Measurements from ENCODE around the gene FKBP3. TPM values are rescaled to one million over a fixed set of nuclear protein-coding genes. Genes with fewer than 3 reads are reported as not detected.
A peak's percentile ranks its signal among the peaks of the same experiment; 100 is the strongest.

Gene FKBP3
- total and polyA plus RNA-seq, 12 donors = 83.9 to 184 (median 105) TPM

DNA sequence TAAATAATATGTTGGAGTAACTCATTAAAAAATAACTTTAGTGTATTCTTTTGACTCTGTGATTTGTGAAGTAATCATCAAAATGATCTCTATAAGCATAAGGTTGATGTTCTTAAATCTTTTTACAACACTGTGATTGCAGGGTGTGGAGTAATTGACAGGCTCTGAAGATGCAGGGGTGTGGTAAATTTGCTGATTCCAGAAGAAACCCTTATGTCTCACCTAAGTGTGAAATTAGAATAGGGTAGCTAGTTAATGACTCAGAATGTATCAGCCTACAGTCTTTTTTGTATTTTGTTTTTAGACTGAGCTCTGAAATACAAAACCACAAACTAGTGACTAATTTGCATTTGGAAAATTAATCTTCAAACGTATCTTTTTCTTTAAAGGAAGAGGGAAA is 44.5 kb downstream of the FKBP3 start:
- WGBS, 2 donors = 45 to 58% methylated on average over 1 of the region's 1 CpG

DNA sequence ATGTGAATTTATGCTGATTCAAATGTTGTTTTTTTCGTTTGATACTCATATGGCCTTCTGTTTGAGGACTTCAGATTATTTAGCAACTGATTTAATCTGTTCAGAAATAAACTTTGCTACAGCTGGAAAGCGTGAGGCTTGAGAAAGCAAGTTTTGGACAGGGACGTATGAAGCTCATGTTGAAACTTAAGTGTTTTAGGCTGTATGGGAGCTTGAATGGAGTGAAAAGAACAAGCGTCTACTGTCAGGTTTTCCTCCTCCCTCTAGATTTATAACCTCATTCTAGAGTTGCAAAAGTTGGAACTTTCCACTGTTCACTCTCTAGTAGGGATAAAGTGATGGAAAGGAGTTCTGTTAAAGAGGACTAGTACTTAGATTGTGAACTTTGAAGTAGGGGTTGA is 49.3 kb downstream of the FKBP3 start:
- Histone ChIP-seq H3K27ac (peak overlapping the region in 9 of 10 donors; percentile 35 to 91 (median 78)), H3K4me1 (peaks cover 0 to 61% (median 44%) of the 10 kb centered on the region in 9 donors), H3K9me3 (no peaks in the 10 kb centered on the region), H3K27me3 (no peaks in the 10 kb centered on the region), H3K36me3 (no peaks in the 10 kb centered on the region), H3K4me3 (peak overlapping the region; percentile 63 to 89 (median 74))
- ATAC-seq (peak in 1 of 8 donors; percentile 13), DNase-seq (no peak)
- 1 to 5% methylated on average over 4 of the region's 4 CpGs for WGBS, 2 donors
- intact Hi-C loops (cut with DNase I) = loop anchor here in 5 of 10 donors (2.0 to 10.0 kb wide), 4 partner anchors 50 to 123 kb away; partner anchors contain the start of genes KLHL28 (in 4 of the 5), TOGARAM1 (in 4 of the 5), FANCM (in 3 of the 5) and FKBP3 (in 3 of the 5)
- TF ChIP-seq, protein P1, sequence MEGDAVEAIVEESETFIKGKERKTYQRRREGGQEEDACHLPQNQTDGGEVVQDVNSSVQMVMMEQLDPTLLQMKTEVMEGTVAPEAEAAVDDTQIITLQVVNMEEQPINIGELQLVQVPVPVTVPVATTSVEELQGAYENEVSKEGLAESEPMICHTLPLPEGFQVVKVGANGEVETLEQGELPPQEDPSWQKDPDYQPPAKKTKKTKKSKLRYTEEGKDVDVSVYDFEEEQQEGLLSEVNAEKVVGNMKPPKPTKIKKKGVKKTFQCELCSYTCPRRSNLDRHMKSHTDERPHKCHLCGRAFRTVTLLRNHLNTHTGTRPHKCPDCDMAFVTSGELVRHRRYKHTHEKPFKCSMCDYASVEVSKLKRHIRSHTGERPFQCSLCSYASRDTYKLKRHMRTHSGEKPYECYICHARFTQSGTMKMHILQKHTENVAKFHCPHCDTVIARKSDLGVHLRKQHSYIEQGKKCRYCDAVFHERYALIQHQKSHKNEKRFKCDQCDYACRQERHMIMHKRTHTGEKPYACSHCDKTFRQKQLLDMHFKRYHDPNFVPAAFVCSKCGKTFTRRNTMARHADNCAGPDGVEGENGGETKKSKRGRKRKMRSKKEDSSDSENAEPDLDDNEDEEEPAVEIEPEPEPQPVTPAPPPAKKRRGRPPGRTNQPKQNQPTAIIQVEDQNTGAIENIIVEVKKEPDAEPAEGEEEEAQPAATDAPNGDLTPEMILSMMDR (IDR thresholded peaks at IDR 0.05) = no peak

More for the DNA sequence above, 44.5 kb downstream of the FKBP3 start:
- Histone ChIP-seq H3K9me3 (no peaks in the 10 kb centered on the region), H3K4me1 (peaks cover 0 to 71% (median 56%) of the 10 kb centered on the region in 9 donors), H3K36me3 (peaks cover 0 to 12% (median 0%) of the 10 kb centered on the region in 9 donors), H3K27ac (no peak overlapping the region), H3K27me3 (no peaks in the 10 kb centered on the region), H3K4me3 (no peak overlapping the region)
- DNase-seq = no peak
- no peak for ATAC-seq
- intact Hi-C loops (cut with DNase I) = loop anchor here in 3 of 10 donors (5.0 to 10.0 kb wide), 3 partner anchors 42 to 125 kb away; partner anchors contain the start of genes FKBP3 (in 3 of the 3), FANCM (in 2 of the 3), KLHL28 (in 2 of the 3) and TOGARAM1 (in 2 of the 3)
- TF ChIP-seq, protein P1 (IDR thresholded peaks at IDR 0.05) = no peak

DNA sequence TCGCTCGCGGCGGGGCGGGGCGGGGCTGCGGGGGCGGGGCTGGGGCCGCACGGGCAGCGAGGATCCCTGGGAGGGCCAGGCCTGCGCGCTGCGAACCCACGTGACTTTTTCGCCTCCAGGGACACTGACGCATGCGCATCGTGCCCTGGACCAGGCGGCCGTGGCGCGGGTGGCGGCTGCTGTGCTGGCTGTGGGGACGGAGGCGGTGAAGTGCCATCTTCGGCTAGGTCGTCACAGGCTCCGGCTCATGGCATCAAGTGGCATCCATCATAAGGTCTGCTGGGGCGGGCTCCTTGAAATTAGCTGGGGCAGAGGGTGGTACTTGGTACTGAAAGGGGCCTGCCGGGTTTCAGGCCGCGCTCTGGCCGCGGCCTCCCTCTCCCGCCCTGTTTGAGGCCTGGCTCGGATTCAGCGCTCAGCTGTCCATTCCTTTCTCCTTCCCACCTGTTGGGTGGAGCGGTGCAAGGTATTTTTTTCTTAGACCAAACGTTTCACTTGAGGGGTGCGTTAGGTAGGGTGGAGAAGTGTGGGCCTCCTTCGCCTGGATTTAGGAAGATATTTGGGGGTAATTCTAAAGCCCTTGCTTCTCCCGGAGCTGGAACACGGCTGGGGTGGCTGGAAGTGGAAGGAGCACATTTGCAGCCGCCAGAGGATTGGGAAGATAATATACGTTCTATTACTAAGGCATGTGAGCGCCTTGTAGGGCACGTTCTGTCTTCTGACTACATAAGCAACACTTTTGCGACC is 50.1 kb downstream of the FKBP3 start, which contains the start of gene PRPF39:
TSS of gene PRPF39 (plus strand) at position 141 of the 747 bp plus-strand sequence. CDS start 11,124 bp downstream, outside the sequence.
- intact Hi-C loops (cut with DNase I) = loop anchor here in 5 of 10 donors (2.0 to 10.0 kb wide), 4 partner anchors 51 to 122 kb away; partner anchors contain the start of genes KLHL28 (in 4 of the 5), TOGARAM1 (in 4 of the 5), FANCM (in 3 of the 5) and FKBP3 (in 3 of the 5)
- H3K36me3 ChIP-seq = no peaks in the 10 kb centered on the region
- ATAC-seq = peak; percentile 99 to 100 (median 100)
- whole genome bisulfite sequencing, 2 donors = 0 to 1% methylated on average over 49 of the region's 49 CpGs
- TF ChIP-seq, protein P1 (IDR thresholded peaks at IDR 0.05) = no peak
- peaks cover 0 to 53% (median 40%) of the 10 kb centered on the region in 9 donors for H3K4me1 ChIP-seq
- H3K27ac ChIP-seq = peak within 1 kb of the TSS; percentile 35 to 91 (median 78)
- peak within 1 kb of the TSS; percentile 63 to 89 (median 74) for H3K4me3 ChIP-seq
- no peaks in the 10 kb centered on the region for H3K27me3 ChIP-seq
- no peaks in the 10 kb centered on the region for H3K9me3 ChIP-seq
- DNase-seq = peak; percentile 94 to 96

DNA sequence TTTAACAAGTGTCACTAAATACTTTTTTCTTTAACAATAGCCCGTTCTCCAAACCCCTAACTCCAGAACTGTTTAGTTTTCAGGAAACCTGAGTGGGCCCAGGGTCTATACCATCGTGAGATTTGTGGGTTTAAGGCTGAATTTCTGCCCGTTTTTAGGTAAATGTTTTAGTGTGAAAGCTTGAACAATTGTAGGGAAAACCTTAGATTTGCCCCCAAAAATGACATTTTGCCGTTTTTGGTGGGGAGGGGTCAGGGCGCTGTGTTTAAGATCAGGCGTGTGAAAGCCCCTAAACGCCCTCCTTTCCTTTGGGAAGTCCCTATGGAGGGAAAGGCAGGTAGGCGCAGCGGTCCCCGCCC is 50.7 kb downstream of the FKBP3 start:
- H3K9me3 ChIP-seq = no peaks in the 10 kb centered on the region
- peak overlapping the region in 8 of 10 donors; percentile 22 to 91 (median 80) for H3K27ac ChIP-seq
- ATAC-seq = no peak
- intact Hi-C loops (cut with DNase I) = loop anchor here in 5 of 10 donors (5.0 to 10.0 kb wide), 3 partner anchors 51 to 121 kb away; partner anchors contain the start of genes KLHL28 (in 4 of the 5), TOGARAM1 (in 4 of the 5), FANCM (in 2 of the 5) and FKBP3 (in 2 of the 5)
- H3K36me3 ChIP-seq = no peaks in the 10 kb centered on the region
- peaks cover 0 to 47% (median 35%) of the 10 kb centered on the region in 9 donors for H3K4me1 ChIP-seq
- TF ChIP-seq, protein P1 (IDR thresholded peaks at IDR 0.05) = no peak
- H3K27me3 ChIP-seq = no peaks in the 10 kb centered on the region
- DNase-seq = no peak
- H3K4me3 ChIP-seq = peak overlapping the region; percentile 23 to 89 (median 74)
- 3 to 4% methylated on average over 10 of the region's 10 CpGs for WGBS, 2 donors

All from heart right ventricle (tissue), 16 donors.